ENCODE results near the gene ABCD3.
"Not testable (repeated sequence)": the region's sequence is repeated elsewhere in the genome, so short reads cannot be mapped to it uniquely, and the experiment has no call there.

Gene ABCD3

DNA sequence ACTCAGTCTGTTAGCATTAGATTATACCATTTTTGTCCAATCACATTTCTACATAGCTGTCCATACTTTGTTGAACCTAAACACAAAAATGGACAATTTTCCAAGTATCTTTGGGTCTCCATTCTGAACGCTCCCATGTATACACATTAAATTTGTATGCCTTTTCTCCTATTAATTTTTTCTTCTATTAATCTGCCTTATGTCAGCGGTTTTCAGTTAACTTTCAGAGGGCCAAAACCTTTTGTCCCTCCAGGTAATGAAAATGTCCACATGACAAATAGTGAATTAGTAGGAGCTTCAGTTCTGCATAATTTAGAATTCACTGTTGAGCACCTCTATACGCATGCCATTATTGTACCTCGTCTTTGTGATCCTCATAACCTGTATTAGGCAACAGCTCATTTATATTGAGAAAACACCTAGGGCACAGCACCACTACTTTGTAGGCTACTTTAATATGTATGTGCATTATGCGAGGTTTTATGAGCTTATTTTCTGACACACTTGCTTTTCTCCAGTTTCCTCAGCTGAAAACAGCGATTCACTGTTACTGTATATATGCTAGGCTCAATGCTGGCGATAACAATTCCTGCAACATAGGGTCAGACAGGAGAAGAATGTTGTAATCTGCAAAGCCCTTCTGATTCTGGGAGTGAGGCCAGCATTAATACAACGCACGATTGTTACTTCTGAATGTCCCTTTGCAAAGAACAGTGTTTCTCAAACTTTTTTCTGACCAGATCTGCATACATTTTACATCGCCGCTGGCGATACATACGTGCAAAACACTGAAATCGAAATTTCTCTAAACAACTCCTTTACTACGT, 1.1 kb upstream of the ABCD3 start:
- DNase-seq, result peak; percentile 64

DNA sequence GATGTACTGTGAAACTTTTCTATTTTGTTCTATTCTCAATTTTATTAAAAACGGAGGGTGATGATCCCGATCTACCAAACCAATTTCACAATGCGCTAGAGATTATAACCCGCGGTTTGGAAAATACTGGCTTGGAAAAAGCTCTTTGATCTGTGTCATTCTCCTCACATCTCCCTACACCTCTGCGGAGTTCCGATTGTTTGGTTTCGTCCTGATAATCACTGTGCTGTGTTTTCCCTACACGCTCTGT, 536 bp upstream of the ABCD3 start:
- DNase-seq, result no peak

DNA sequence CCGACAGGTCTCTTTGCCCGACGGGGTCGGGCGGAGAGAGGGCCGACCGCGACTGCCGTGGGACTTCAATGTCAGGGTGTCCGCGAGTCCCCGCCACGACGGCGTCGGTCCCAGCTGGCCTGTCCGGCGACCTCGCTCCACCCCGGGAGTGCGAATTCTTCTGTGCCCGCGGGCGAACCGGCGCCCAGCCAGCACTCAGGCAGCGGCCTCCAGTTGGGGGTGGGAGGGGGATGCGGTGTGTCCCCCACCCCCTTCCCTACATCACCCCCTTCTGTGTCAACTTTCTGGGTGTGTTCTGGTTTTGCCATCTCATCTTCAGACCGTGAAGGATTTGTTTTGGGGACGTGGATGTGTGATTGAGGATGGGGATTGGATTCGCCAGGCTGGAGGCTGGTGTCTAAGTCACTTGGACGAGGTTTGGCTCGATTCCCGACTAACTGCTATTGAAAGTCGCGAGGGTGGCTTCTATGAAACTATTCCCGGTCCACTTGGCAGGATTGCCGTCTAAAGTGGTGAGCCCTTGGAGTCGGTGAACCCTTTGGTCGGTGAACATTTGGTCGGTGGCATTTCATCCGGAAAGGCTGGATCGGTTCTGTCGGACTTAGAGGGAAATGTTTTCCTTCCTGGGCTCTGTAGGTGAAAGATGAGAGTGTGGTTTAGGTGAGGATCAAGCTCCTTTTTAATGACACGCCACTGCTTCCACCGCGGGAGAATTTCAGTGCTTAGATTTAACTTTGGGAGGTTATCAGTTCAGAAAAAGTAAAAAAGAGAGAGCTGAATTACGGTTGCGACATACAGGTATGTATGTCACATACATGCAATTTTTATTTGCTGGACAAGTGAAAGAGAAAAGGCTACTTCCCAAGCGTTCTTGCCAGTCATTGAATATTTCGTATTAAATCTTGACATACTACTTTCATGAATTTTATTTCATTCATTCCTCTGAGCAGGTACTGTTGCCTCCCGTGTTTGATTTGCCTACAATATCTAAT, 771 bp downstream of the ABCD3 start:
- peak; percentile 84 for DNase-seq

DNA sequence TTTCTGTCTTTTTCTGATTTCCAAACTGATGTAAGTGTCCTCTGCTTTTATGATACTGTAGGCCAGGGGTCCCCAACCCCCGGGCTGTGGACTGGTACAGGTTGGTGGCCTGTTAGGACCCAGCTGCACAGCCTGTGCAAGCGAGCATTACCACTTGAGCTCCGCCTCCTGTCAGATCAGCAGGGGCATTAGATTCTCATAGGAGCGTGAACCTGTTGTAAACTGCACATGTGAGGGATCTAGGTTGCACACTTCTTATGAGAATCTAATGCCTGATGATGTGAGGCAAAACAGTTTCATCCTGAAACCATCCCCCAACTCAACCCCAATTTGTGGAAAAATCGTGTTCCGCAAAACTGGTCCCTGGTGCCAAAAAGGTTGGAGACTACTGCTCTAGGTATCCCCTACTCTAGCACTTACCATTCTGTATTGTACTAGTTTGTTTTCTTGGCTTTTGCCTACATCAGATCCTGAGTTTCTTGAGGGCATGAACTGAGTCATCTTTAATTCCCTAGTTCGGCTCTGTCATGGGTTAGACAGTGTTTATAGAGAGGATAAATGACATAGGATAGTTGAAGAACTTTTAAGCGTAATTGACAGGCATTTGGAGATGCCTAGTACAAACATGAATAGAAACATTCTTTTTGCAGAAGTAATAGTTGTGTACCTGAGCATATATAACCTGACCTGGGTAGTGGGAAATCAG, 4.1 kb downstream of the ABCD3 start:
- DNase-seq, result no peak

DNA sequence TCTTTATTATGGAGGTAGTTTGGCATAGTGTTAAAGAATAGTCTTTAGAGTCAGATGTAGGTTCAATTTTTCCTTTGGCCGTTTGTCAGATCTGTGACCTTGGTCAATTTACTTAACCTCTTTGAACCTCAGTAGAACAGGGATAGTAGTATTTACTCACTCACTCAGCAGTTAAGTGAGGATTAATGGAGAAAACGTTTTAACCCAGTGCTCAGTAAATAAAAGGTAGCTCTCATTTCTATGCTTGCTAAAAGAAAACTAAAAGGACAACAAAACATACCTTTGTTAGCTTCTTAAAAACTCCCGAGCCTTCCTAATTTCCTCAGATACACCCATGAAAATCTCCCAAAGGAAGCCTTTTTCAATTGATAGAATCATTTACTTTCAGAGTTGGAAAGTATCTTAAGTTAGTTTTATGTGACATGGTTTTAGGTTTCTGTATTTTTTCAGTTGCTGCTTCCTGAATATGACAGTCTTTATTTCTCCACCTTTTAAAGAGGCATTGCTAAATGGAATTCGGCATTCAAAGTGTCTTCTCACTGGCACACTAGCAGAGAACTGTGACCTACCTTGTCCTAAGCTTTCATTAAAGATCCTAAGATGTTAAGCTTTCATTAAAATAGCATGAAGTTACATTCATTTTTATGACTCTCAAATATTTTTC, 7.8 kb downstream of the ABCD3 start:
- DNase-seq, result peak; percentile 89

DNA sequence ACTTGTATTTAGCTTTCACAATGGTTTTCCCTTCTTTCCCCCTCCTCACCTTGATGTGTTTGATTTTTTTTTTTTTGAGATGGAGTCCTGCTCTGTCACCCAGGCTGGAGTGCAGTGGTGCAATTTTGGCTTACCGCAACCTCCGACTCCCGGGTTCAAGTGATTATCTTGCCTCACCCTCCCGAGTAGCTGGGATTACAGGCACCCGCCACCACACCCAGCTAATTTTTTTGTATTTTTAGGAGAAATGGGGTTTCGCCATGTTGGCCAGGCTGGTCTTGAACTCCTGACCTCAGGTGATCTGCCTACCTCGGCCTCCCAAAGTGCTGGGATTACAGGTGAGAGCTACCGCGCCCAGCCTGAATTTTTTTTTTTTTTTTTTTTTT, 8.3 kb downstream of the ABCD3 start:
- DNase-seq, result not testable (repeated sequence)

DNA sequence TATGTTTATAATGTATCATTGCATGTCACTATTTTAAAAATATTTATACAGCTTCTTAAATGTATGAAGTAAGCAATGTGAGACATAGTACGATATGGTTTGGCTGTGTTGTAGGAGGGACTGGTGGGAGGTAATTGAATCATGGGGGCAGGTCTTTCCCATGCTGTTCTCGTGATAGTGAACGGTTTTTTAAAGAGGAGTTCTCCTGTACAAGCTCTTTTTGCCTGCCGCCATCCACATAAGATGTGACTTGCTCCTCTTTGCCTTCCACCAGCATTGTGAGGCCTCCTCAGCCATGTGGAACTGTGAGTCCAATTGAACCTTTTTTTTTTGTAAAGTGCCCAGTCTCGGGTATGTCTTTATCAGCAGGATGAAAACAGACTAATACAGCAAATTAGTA, 10.3 kb downstream of the ABCD3 start:
- DNase-seq, result no peak

DNA sequence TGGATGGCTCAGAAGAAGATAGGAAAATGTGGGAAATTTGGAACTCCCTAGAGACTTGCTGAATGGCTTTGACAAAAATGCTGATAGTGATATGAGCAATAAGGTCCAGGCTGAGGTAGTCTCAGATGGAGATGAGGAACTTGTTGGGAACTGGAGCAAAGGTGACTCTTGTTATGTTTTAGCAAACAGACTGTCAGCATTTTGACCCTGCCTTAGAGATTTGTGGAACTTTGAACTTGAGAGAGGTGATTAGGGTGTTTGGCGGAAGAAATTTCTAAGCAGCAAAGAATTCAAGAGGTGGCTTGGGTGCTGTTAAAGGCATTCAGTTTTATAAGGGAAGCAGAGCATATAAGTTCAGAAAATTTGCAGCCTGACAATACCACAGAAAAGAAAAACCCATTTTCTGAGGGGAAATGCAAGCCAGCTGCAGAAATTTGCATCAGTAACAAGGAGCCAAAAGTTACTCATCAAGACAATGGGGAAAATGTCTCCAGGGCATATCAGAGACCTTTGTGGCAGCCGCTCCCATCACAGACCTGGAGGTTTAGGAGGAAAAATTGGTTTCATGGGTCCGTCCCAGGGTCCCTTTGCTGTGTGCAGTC, 10.8 kb downstream of the ABCD3 start:
- DNase-seq, result not testable (repeated sequence)

DNA sequence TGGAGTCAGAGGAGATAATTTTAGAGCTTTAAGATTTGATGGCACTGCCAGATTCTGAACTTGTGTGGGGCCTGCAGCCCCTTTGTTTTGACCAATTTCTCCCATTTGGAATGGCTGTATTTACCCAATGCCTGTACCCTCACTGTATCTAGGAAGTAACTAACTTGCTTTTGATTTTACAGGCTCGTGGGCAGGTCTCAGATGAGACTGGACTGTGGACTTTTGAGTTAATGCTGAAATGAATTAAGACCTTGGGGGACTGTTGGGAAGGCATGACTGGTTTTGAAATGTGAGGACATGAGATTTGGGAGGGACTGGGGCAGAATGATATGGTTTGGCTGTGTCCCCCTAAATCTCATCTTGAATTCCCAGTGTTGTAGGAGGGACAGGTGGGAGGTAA, 11.9 kb downstream of the ABCD3 start:
- DNase-seq, result not testable (repeated sequence)

DNA sequence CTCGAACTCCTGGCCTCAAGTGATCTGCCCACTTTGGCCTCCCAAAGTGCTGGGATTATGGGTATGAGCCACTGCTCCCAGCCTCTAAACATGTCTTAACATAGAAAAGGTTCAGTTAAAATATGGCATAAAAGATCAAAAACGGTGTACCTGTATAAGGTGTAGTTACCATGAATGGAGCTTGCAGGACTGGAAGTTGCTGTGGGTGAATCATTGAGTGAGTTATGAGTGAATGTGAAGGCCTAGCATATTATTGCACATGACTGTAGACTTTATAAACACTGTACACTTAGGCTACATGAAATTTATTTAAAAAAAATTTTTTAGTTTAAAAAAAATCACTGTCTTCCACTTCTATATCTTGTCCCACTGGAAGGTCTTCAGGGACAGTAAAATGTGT, 15.7 kb downstream of the ABCD3 start:
- DNase-seq, result no peak

DNA sequence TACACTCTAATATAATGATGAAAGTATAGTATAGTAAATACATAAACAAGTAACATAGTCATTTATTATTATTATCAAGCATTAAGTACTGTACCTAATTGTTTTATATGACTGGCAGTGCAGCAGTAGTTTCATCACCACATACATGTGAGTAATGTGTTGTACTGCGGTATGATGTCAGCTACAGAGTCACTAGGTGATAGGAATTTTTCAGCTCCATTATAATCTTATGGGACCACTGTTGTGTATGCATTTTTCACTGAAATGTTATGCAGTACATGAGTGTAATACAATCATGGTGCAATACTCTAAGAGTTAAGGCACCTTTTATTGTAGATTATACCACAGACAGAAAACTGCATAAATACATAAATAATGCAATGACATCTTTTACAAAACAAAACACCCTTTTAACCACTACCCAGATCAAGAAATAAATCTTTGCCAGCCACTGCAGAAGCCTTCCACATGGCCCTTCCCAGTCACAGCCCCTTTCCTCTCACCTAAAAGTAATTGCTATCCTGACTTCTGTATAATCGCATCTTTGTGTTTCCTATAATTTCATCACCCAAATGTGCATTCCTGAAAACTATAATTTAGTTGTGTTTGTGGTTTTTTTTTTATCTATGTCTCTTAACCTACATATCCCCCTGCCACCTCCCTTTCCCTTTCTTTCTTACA, 16.3 kb downstream of the ABCD3 start:
- DNase-seq, result no peak

DNA sequence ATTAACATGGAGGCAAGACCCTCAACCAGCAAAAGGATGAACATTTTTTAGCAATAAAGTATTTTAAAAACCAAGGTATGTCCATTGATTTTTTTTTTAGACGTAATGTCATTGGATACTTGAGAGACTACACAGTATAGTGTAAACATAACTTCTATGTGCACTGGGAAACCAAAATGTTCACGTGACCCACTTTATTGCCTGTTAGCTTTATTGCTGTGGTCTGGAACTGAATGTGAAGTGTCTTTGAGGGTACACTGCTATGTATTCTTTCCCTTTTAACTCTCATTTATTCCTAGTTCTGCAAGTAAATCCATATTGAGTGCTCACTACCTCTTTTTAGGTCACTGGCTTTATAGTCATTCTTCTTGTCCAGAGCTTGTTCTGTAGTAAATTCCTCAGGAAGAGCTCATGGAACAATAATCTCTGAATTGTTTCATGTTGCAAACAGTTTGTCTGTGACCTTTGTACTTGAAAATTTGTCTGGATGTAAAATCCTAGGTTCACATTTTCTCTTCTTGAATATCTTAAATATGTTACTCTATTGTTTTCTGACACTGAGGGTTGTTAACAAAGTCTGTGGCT, 20.6 kb downstream of the ABCD3 start:
- no peak for DNase-seq

DNA sequence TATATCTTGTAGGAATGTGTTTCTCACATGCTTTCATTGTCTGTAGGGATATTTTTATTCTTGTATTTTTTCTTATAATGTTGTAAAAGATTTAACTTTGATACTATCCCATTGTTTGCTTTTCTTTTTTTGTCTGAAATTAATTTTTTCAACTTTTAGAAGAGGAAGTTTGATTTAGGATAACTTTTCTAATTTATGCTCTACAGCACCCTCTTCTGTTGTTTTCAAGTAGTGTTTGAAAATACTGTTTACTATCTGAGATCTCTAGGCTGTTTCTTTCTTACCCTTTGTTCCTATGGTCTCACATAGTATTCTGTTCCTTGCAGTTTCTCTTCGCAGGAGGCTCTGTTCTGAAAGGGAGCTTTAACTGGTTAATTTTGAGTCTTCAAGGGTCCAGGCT, 21.9 kb downstream of the ABCD3 start:
- no peak for DNase-seq

DNA sequence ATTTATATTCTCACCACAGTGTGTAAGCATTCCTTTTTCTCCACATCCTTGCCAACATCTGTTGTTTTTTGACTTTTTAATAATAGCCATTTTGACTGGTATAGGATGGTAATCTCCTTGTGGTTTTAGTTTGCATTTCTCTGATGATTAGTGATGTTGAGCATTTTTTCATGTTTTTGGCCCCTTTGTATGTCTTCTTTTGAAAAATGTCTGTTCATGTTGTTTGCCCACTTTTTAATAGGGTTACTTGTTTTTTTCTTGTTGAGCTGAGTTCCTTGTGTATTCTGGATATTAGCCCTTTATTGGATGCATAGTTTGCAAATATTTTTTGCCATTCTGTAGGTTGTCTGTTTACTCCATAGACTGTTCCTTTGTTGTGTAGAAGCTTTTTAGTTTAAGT, 24.9 kb downstream of the ABCD3 start:
- not testable (repeated sequence) for DNase-seq

DNA sequence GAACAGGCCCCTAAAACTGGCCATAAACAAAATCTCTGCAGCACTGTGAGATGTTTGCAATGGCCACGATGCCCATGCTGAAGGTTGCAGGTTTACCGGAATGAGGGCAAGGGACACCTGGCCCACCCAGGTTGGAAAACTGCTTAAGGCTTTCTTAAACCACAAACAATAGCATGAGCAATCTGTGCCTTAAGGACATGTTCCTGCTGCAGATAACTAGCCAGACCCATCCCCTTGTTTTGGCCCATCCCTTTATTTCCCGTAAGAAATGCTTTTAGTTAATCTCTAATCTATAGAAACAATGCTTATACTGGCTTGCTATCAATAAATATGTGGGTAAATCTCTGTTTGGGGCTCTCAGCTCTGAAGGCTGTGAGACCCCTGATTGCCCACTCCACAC, 26.6 kb downstream of the ABCD3 start:
- DNase-seq, result not testable (repeated sequence)

DNA sequence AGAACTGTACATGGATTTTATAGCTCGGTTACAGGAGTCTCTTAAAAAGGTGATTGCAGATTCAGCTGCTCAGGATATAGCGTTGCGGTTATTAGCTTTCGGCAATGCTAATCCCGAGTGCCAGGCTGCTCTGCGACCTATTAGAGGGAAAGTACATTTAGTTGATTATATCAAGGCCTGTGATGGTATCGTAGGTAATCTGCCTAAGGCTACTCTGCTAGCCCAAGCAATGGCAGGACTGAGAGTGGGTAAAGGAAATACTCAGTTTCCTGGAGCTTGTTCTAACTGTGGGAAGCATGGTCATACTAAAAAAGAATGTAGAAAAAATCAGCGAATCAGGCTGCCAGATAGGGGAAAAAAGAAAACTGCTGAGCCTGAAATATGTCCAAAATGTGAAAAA, 27.5 kb downstream of the ABCD3 start:
- DNase-seq, result not testable (repeated sequence)

DNA sequence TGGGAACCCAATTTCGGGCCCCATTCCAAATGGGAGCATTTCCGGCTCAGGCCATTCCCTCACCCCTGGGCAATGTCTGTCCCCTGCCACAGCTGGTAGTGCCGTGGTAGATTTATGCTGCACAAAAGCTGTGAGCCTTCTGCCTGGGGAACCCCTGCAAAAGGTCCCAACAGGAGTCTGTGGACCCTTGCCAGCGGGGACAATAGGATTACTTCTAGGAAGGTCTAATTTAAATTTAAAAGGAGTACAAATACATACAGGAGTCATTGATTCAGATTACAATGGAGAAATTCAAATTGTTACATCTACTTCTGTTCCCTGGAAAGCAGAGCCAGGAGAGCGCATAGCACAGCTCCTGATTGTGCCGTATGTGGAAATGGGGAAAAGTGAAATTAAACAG, 28.0 kb downstream of the ABCD3 start:
- not testable (repeated sequence) for DNase-seq

DNA sequence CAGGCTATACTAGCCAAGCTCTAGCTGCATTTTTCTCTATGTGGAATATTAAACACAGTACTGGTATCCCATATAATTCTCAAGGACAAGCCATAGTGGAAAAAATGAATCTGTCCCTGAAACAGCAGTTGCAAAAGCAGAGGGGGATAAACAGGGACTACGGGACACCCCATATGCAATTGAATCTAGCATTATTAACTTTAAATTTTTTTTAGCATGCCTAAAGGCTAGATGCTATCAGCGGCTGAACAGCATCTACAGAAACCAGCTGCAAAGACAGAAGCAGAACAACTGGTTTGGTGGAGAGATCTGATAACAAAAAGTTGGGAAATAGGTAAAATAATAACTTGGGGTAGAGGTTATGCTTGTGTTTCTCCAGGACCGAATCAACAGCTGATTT, 30.6 kb downstream of the ABCD3 start:
- not testable (repeated sequence) for DNase-seq

DNA sequence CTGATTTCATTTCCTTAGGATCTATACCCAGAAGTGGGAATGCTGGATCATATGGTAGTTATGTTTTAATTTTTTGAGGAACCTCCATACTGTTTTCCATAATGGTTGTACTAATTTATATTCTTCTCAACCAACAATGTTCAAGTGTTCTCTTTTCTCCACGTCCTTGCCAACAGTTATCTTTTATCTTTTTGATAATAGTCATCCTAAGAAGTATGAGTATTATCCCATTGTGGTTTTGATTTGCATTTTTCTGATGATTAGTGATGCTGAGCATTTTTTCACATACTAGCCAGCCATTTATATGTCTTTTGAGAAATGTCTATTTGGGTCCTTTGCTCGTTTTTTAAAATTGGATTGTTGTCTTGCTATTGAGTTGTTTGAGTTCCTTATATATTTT, 38.5 kb downstream of the ABCD3 start:
- no peak for DNase-seq

DNA sequence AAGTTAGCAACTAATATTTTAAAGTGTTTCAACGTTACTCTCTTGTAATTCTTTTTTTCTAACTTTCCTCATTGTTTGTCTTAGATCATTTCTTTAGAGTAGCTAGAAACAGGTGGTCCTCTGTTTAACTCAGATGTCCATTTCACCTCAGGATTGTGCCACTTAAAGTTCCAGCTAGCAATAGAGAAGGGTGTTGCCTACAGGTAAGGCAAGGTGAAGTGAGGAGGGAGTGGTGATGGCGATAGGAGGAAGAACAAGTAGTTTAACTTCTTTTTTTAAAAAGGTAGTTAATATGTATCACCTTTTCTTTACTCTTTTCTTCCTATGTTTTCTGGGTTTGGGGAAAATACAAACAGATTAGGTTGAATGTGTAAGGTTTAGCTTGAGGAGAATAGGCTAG, 44.4 kb downstream of the ABCD3 start:
- no peak for DNase-seq

DNA sequence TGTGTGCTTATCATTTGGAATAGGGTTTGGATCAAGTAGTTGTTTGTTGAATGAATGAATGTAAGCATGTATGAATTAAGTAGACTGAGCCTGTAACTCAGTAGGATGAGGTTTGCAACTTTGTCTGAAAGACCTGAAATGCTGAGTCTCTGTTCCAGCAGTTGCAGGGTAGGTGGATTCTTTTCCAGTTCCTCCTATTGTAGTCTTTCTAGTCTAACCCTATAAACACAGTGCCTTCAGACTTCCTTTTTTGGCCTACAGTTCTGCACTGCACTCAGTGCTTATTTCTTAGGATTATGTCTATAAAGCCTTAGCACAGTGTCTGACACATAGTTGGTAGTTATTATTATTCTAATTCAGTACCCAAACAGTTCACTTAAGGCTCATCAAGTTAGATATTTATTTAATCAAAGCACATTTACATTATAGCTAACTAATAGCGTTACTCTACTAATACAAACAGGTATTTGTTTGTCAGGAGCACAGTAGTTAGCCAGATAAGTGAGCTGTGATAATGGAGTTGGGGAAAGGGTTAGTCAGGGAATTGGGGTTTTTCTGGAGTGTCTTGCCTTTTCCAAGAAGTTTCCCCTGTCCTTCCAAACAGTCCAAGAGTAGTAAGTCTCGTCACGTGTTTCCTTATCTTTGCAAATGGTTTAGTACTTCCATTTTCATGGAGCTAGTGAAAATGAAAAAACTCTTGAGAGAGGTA, 45.0 kb downstream of the ABCD3 start:
- DNase-seq, result peak; percentile 19
